C4-2B (cell line): ENCODE measurements around the gene DAB2.

Experiments used
- H3K27ac ChIP-seq: fragments of 450-650 bp; 2 replicates; pipeline ENCODE4 v1.5.1; 2017
- ZFX ChIP-seq: fragments of 450-650 bp; IDR thresholded peaks from 2 replicates; pipeline ENCODE4 v1.6.1; 2017
- TF ChIP-seq, protein P1 (sequence below): fragments of 450-650 bp; conservative IDR thresholded peaks from 2 replicates; pipeline ENCODE4 v1.5.1; 2017; ENCODE audit warnings: mild to moderate bottlenecking

The DAB2 gene

DNA sequence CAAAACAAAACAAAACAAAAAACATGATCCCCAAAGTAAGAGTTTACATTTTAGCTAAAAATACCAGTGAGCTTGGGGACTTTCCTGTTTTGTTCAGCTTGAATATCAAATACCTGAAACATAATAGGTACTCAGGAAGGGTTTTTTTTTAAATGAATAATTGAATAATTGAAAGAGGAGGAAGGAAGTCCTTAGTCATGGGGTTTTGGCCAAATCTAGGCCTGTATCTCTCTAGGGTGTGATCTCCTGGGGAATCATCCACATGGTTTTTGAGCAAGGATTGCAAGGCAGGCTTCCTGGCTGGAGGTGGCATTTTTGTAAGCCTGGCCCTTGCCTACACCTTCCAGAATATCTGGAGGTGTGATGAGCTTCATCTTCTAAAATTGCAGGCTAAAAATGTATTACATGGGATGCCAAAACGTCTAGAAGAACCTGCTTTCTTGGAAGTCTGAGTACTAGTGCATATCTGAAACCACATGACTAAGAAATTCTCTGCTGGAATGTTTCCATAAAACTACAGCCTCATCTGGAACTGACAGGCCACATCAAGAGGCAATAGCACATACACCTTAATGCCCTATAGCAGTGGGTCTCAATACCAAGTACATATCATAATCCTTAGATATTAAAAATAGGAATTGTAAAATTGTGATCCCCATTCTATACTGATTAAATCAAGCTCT, 70.9 kb downstream of the DAB2 start:
- TF ChIP-seq, protein P1, sequence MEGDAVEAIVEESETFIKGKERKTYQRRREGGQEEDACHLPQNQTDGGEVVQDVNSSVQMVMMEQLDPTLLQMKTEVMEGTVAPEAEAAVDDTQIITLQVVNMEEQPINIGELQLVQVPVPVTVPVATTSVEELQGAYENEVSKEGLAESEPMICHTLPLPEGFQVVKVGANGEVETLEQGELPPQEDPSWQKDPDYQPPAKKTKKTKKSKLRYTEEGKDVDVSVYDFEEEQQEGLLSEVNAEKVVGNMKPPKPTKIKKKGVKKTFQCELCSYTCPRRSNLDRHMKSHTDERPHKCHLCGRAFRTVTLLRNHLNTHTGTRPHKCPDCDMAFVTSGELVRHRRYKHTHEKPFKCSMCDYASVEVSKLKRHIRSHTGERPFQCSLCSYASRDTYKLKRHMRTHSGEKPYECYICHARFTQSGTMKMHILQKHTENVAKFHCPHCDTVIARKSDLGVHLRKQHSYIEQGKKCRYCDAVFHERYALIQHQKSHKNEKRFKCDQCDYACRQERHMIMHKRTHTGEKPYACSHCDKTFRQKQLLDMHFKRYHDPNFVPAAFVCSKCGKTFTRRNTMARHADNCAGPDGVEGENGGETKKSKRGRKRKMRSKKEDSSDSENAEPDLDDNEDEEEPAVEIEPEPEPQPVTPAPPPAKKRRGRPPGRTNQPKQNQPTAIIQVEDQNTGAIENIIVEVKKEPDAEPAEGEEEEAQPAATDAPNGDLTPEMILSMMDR = no peak
- no peak for TF ChIP-seq ZFX
- no peak overlapping the region for H3K27ac ChIP-seq

DNA sequence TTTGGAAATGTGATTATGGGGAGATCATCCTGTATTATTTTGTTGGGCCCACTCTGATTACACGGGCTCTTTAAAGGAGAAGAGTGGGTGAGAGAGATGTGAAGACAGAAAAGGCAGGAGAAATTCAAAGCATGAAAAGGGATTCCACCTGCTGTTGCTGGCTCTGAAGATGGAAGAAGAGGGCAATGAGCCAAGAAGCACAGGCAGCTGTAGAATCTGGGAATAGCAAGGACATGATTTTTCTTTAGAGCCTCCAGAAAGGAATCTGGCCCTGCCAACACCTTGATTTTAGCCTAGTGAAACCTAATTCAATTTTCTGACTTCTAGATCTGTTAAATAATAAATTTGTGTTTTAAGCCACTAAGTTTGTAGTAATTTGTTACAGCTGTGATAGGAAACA, 71.8 kb downstream of the DAB2 start:
- TF ChIP-seq, protein P1 = no peak
- no peak for TF ChIP-seq ZFX
- no peak overlapping the region for H3K27ac ChIP-seq

DNA sequence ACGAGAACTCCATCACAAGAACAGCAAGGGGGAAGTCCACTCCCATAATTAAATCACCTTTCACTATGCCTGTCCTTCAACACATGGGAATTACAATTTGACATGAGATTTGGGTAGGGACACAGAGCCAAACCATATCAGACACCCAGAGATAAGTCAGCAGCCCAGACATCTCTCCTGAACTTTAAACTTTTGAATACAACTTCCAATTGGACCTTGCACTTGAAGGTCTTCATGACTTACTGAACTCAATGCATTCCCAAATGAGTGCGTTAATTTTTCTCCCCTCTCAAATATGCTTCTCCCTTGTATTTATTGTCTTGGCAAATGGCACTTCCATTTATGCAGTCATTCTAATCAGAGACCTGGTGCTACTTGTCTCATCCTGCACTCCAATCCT, 72.6 kb downstream of the DAB2 start:
- TF ChIP-seq, protein P1 = no peak
- no peak for TF ChIP-seq ZFX

DNA sequence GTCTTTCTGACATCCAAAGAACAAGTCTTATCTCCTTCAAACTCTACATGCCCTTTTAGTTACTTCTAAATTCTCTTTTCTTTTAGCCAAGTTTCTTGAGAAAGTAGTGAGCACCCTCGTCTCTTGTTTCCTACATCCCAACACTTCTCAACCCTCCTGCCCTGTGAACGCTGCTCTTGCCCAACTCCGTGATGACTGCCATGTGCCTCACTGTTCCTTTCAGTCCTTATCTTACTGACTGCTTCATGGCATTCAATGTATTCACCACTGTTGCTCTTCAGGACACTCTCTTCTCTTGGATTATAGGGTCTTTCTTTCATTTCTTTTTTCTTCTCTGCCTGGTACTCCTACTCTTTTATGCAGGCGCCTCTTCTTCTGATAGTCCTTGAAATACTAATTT, 75.3 kb downstream of the DAB2 start:
- no peak overlapping the region for H3K27ac ChIP-seq
- no peak for TF ChIP-seq ZFX
- TF ChIP-seq, protein P1 = no peak

More for the DNA sequence above, 72.6 kb downstream of the DAB2 start:
- H3K27ac ChIP-seq = no peak overlapping the region

DNA sequence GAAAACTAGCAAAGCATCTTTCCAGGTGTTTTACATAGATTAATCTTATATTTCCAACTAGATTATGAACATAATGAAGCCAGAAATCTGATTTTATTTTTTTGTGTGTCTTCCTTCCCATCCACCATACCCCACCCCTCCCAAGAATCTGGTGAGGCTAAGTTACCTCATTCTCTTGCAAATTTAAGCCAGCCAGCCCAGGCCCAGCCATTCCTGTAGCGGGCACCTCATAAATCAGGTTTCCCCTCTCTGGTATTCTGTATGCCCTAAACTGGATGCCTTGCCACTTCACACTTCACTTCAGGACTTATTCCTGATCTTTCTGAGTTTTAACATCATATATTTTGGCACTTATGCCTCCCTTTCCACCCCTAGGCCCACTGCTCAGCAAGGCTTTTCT, 82.3 kb downstream of the DAB2 start:
- H3K27ac ChIP-seq = no peak overlapping the region
- TF ChIP-seq, protein P1 = no peak
- TF ChIP-seq ZFX = no peak

DNA sequence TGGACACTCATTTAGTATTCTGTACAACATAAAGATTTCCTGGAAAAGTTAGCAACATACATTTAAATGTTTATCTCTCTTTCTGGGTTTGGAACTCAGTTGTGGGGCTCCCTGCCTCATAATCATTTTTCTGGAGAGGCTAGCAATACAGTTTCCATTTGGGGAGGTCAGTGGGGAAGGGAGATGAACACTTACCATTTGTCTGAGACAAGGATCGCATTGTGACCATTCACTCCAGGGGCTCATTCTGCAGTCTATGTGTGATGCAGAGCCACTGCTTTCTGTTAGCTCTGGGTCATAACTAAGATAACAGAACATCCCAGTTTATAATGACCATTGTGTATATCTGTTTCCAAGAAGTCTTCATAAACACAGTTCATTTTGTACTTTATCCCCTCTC, 82.9 kb downstream of the DAB2 start:
- no peak for TF ChIP-seq ZFX
- TF ChIP-seq, protein P1 = no peak
- H3K27ac ChIP-seq = no peak overlapping the region

DNA sequence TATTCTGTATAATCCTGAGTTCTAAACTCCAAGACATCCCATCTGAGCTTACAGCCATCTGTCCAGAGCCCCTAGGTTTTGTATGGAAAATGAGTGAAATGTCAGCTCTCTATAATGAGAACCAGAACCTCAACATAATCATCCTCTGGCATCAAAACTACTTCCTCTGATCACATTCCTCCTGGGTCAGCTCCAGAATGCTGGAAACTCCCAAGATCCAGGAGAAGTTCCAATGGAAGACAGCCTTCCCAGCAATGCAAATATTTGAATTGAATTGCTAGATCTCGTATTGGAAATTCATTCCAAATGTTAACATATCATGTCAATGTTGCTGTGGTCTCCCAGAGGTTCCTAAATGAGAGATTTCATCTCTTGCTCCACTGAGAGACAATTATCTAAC, 84.3 kb downstream of the DAB2 start:
- no peak overlapping the region for H3K27ac ChIP-seq
- TF ChIP-seq ZFX = no peak
- TF ChIP-seq, protein P1 = no peak
